T-helper 2 cell treated with Interferon-gamma antibody and Interleukin-4, amounts not matched to agents 100 ng/mL and 5 ng/mL, for 36 hours (primary cell): Measurements from ENCODE around the gene RBM17. TPM values are rescaled to one million over a fixed set of nuclear protein-coding genes. Genes with fewer than 3 reads are reported as not detected.
"Not testable (repeated sequence)": the region's sequence is repeated elsewhere in the genome, so short reads cannot be mapped to it uniquely, and the experiment has no call there.

ENCODE experiments used
- intact Hi-C: fragments of 100-400 bp; cut with micrococcal nuclease; formaldehyde crosslinking; loops from one replicate; pipeline ENCODE4 v1.15.1; 2023
- total RNA-seq: library from RNA; stranded (reverse); gene quantifications from 2 replicates; pipeline ENCODE4 v1.2.3, GENCODE V29; 2022

Gene RBM17, protein sequence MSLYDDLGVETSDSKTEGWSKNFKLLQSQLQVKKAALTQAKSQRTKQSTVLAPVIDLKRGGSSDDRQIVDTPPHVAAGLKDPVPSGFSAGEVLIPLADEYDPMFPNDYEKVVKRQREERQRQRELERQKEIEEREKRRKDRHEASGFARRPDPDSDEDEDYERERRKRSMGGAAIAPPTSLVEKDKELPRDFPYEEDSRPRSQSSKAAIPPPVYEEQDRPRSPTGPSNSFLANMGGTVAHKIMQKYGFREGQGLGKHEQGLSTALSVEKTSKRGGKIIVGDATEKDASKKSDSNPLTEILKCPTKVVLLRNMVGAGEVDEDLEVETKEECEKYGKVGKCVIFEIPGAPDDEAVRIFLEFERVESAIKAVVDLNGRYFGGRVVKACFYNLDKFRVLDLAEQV
- total RNA-seq = 200 and 209 TPM in 2 replicates

DNA sequence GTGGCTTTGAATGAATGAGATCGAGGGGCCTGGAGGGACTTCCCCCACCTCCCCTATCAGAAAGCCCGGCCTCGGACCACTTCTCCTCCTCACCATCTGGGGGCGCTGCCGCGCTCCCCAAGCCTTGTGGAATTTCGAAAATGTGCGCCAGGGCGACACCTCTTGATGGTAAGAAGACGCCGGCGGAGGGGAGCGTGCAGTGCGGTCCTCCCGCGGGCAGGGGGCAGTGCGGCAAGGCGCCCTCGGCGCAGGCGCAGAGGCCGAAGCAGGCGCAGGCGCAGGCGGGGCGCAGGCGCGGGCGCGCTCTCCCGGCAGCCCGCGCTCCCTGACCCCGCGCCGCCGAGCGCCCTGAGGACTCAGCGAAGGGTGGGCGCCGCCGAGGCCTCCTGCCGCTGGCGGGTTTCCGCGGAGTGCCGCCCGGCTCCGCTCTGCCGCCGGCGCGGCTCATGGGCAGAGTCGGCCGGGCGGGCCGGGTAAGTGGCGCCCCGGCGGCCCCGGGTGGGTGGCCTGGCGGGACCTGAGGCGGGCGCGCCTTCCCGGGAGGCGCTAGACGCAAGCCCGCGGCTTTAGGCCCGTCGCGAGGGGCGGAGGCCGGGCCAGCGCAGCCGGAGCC, at the start of gene RBM17:
Gene RBM17, plus strand, starts transcription at position 314 of the 613 bp plus-strand sequence. CDS start 8,032 bp downstream, outside the sequence.
- intact Hi-C loops = loop anchor here (1.0 to 5.0 kb wide), 10 partner anchors 27 to 1698 kb away; partner anchors contain the start of genes ATP5F1C, FBH1, GDI2 and IL2RA

DNA sequence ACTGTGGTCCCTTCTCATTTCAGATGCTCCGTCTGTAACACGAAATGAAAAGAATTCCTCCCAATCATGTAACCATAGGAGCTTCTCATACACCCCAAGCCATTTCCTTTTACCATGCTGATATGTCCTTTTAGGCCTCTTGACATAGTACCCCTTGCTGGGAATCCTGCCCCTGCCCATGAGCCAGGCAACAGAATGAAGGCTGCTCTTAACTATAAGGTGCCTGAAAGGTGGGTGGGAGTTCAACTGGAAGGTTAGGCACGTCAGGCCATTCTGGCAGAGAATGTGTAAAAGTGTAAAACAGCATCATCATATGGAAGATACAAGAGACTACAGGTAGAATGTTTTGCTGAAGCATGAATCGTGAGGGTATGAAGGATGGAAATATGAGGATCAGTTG, 49.1 kb upstream of the RBM17 start:
- intact Hi-C loops = loop anchor here (2.0 kb wide), 1 partner anchor 63 kb away; the partner anchor contains the start of gene IL15RA

DNA sequence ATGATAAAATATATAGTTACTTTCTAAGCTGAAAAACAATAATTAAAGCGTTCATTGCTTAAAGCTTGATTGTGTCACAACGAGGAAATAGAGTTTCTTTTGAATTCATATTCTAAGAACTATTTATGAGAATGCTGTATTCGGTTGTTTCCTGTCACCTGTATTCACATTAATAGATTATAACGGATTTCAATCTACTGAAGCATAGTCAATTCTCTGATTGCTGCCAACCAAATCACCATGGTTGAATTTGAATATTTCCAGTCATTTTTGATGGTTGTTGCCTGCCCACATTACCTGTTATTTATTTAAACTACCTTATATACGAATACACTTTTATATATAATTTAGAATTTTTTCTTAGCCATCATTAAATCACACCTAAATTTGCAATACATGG, 48.6 kb upstream of the RBM17 start:
- intact Hi-C loops = no loop called here

- intact Hi-C loops = not testable (repeated sequence)
Observed at GRCh38 chr10:6043377-6043776, 45.5 kb upstream of the RBM17 start.

DNA sequence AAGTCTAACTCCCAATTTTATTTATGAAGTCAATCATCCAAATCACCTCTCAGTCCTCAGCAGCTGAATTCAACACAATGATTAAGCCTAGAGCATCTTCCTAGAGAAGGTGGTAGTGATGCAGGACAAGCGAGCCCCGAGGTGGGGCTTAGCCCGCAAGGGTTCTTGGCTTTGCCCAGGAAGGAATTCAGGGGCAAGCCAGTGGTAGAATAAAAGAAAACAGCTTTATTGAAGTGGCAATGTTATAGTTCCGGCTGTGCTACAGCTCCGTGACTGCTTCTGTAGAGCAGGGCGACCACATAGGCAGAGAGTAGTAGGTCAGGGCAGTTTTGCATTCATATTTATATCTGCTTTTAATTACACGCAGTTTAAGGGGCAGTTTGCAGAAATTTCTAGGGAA, 44.8 kb upstream of the RBM17 start:
- intact Hi-C loops = no loop called here

GRCh38 chr10:6044751-6045313, 44.0 kb upstream of the RBM17 start:
- intact Hi-C loops = loop anchor here (5.0 kb wide), 1 partner anchor 598 kb away; no protein-coding TSS in a partner anchor

GRCh38 chr10:6045314-6045848, 43.5 kb upstream of the RBM17 start:
- intact Hi-C loops = loop anchor here (5.0 kb wide), 1 partner anchor 598 kb away; no protein-coding TSS in a partner anchor

DNA sequence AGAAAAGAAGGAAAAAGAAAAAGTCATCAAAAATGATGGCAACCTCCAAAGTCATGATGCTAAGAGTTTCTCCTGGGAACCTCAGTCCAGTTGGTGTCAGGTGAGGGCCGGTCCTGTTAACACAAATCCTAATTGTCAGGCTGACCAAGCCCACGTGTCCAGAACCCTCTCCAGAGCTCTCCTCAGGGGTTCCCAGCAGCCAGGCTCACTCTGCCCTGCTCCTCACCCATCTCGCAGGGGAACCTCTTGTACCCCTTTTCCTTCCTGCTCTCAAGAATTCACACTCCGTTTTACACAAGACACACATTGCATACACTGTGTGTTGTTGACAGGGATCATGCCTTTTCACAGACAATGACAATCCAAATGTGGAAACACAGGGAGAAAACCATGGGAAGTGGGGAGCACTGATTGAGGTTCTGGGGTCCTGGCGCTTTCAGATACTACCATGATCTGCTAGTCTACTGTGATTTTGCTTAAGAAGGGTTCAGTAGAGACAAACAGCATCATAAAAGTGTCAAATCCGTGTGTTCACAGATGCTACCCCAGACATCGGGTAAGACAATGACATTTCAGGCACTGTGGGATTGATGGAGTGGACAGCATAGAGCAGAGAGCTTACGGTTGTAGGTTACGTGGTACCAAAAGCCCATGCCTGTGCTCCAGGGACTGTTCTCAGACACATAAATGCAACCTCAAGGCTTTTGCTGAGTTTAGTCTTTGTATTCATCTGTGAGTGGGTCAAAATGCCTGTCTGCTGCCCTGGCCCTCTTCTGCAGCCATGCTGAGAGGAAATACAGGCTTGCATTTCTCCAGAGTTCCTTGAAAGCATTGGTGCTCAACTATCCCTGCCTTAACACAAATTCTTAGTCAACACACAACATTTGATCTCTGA, 42.7 kb upstream of the RBM17 start:
- intact Hi-C loops = loop anchor here (5.0 kb wide), 1 partner anchor 599 kb away; no protein-coding TSS in a partner anchor

DNA sequence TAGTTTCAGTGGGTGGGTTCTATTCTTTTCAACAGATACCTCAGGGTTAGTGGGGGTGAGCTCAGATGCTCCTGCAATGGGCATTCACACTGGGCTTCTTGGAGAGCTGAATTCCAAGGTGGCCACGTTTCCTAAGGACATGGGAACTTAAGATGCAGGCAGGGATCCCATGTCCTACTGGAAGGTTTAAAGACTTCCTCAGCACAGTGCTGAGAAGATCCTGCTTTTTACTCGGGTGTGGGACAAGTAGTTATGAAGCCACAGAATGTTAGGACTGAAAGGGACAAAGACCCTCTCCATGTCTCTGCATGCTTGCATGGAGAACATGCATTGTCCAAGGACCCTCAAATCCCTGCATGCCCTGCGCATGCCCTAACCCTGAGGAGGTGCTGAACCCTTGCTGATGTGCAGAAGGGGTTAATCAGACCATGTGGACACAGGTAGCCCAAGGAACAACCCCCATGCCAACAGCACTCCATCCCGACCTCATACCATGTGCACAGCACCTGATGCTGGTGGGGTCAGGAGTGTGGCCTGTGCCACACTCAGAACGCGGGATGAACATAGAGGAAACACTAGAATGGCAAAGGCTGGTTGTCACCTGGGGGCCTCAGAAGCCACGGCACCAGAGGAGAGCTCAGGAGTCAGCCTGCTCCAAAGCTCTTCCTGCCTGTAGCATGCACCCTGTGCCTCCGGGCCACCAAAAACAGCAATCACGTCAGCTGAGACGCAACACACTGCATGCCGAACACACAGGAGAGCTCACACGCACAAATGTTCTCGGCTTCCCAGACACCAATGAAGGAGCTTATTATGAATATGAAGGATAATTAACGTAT, 41.8 kb upstream of the RBM17 start:
- intact Hi-C loops = loop anchor here (5.0 kb wide), 1 partner anchor 600 kb away; no protein-coding TSS in a partner anchor

DNA sequence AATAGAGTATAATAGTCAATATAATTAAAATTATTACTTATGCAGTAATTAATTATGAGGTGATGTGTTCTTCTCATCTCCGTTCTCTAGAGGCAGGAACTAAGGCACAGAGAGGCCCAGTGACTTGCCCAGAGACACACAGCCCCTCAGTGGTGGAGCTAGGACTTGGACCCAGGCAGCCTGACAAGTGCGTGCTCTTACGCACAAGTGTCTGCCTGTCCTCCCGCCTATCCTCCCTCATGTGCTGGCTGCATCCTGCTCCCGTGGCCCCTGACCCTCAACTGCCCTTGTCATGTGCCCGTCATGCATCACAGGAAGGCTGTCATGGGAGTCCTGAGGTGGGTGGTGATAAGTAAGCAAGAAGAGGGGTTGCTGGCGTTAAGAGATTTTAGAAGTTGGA, 41.0 kb upstream of the RBM17 start:
- intact Hi-C loops = loop anchor here (5.0 kb wide), 1 partner anchor 601 kb away; no protein-coding TSS in a partner anchor

GRCh38 chr10:6048281-6049030, 40.4 kb upstream of the RBM17 start:
- intact Hi-C loops = loop anchor here (5.0 kb wide), 1 partner anchor 601 kb away; no protein-coding TSS in a partner anchor

DNA sequence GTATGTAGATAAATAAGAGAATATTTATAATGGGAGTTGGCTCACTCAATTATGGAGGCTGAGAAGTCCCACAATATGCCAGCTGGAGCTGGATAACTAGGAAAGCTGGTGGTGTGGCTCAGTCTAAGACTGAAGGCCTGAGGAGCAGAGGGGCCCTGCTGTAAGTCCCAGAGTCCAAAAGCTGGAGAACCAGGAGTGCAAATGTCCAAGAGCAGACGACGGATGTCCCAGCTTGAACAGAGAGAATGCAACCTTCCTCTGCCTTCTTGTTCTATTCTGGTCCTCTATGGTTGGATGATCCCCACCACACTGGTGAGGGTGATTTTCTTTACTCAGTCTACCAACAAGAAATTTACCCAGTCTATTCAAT, 39.8 kb upstream of the RBM17 start:
- intact Hi-C loops = loop anchor here (5.0 kb wide), 1 partner anchor 602 kb away; no protein-coding TSS in a partner anchor

DNA sequence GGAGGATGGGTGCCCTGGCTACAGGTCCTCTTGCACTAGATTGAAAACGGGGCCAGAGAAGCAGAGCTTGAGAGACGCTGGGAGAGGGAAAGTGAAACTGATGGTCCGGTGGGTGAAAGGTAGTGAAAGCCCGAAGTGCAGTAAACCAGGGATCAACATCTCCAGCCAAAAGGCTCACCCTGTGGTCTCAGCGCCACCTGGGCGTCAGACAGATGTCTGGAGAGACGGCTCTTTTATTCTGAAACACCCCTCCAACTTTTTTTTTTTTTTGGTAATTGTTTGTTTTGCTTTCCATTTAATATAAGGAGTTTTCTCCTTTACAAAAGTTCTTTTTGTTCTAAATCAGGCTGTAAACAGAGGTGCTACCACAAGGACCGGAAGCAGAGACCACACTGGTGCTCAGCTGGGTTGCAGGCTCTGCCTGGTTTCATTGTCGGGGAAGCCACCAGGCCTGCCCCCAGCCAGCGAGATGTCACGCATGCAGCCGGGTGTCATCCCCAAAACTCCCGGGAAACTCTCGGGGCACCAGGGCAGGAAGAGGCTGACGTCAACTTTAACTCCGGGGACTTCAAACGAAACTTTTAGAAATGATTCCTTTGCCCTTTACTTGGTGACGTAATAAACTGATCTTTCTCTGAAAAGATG, 37.9 kb upstream of the RBM17 start:
- intact Hi-C loops = loop anchor here (1.0 to 5.0 kb wide), 7 partner anchors 11 to 239 kb away; partner anchors contain the start of genes GDI2, IL15RA and IL2RA

GRCh38 chr10:6052247-6053221, 36.3 kb upstream of the RBM17 start:
- intact Hi-C loops = loop anchor here (1.0 to 5.0 kb wide), 3 partner anchors 16 to 240 kb away; partner anchors contain the start of gene GDI2

- intact Hi-C loops = loop anchor here (2.0 to 5.0 kb wide), 2 partner anchors 15 to 241 kb away; partner anchors contain the start of gene GDI2
Observed at GRCh38 chr10:6053303-6053702, 35.5 kb upstream of the RBM17 start.

GRCh38 chr10:6053816-6054631, 34.8 kb upstream of the RBM17 start:
- intact Hi-C loops = loop anchor here (2.0 to 5.0 kb wide), 2 partner anchors 15 to 242 kb away; partner anchors contain the start of gene GDI2
